ENCODE data around the gene OBSCN. TPM values are rescaled to one million over a fixed set of nuclear protein-coding genes. Genes with fewer than 3 reads are reported as not detected.

OBSCN gene
- total and polyA plus RNA-seq, 2 of the 13 experiments (the other 11 are each of a cell fraction or from before 2014, with no cell fraction given): 0.20 TPM

GRCh38 chr1:228417061-228417460, 209.2 kb downstream of the OBSCN start (continued):
- TF ChIP-seq JARID2 (CRISPR knock-in tag; IDR thresholded peaks at IDR 0.05; ENCODE audit: insufficient replicate concordance): no peak
- no peak for TF ChIP-seq ZNF460 (CRISPR knock-in tag; IDR thresholded peaks at IDR 0.05; ENCODE audit: borderline replicate concordance)

- Histone ChIP-seq H2AFZ (ENCODE audit: low read length) (no peak overlapping the region), H3K27ac (ENCODE audit: extremely low read length, insufficient read depth, low read length) (no peak overlapping the region), H3K36me3 (replicated peaks in 1 of 2; ENCODE audit: control insufficient read depth in 1 of 2, insufficient read depth in 2 of 2, low read length in 2 of 2) (no peaks in the 10 kb centered on the region), H4K20me1 (ENCODE audit: insufficient read depth, low read length) (no peaks in the 10 kb centered on the region), H3K9me3 (ENCODE audit: low read length) (no peaks in the 10 kb centered on the region), H3K79me2 (ENCODE audit: insufficient read depth, low read length) (no peaks in the 10 kb centered on the region), H3K4me2 (ENCODE audit: low read depth, low read length) (no peak overlapping the region), H3K4me3 (replicated peaks in 1 of 3; ENCODE audit: insufficient read depth in 1 of 3, low read depth in 2 of 3, low read length in 3 of 3) (no peak overlapping the region), H3K27me3 (ENCODE audit: control insufficient read depth in 1 of 2, insufficient read depth in 2 of 2, low read length in 2 of 2) (peaks cover 0 to 6% of the 10 kb centered on the region in 2 experiments; a peak in 2 of 5 replicates), H3K9ac (ENCODE audit: insufficient read depth, low read depth, low read length) (no peak overlapping the region), H3K4me1 (ENCODE audit: insufficient read depth, low read length) (peaks cover 14% of the 10 kb centered on the region)
- 69% methylated on average over 5 of the region's 7 CpGs for WGBS (ENCODE audit: low lambda C conversion rate)
- CTCF ChIA-PET (ENCODE audit: low intra/inter-chr PET ratio, low total read pairs): no interaction called here
- ATAC-seq (no peak), FAIRE-seq (no peak), DNase-seq (ENCODE audit: low spot score) (no peak)
- no TSS peak for BruUV-seq (replicated peaks)
- intact Hi-C loops (cut with micrococcal nuclease; ENCODE audit: unreplicated experiment) (no loop called here), in situ Hi-C loops (cut with HindIII; ENCODE audit: extremely low pct_ligation_motif_present, low pct_unique_long_range_greater_than_20kb) (no loop called here)
- TF ChIP-seq ZNF543 (CRISPR knock-in tag; IDR thresholded peaks at IDR 0.05): no peak
- POLR2A ChIA-PET: no interaction called here
These were observed 209.8 kb downstream of the OBSCN start for GRCh38 chr1:228417483-228418203.

- Histone ChIP-seq H4K20me1 (ENCODE audit: insufficient read depth, low read length) (no peaks in the 10 kb centered on the region), H3K79me2 (ENCODE audit: insufficient read depth, low read length) (no peaks in the 10 kb centered on the region), H3K27ac (ENCODE audit: extremely low read length, insufficient read depth, low read length) (no peak overlapping the region), H3K36me3 (replicated peaks in 1 of 2; ENCODE audit: control insufficient read depth in 1 of 2, insufficient read depth in 2 of 2, low read length in 2 of 2) (no peaks in the 10 kb centered on the region), H3K4me3 (replicated peaks in 1 of 3; ENCODE audit: insufficient read depth in 1 of 3, low read depth in 2 of 3, low read length in 3 of 3) (no peak overlapping the region), H3K4me2 (ENCODE audit: low read depth, low read length) (no peak overlapping the region), H3K4me1 (ENCODE audit: insufficient read depth, low read length) (peaks cover 22% of the 10 kb centered on the region), H3K27me3 (ENCODE audit: control insufficient read depth in 1 of 2, insufficient read depth in 2 of 2, low read length in 2 of 2) (peaks cover 0 to 6% of the 10 kb centered on the region in 2 experiments; a peak in 1 of 5 replicates), H3K9ac (ENCODE audit: insufficient read depth, low read depth, low read length) (no peak overlapping the region), H3K9me3 (ENCODE audit: low read length) (no peaks in the 10 kb centered on the region), H2AFZ (ENCODE audit: low read length) (no peak overlapping the region)
- intact Hi-C loops (cut with micrococcal nuclease; ENCODE audit: unreplicated experiment): no loop called here
- 48% methylated on average over 7 of the region's 7 CpGs for WGBS (ENCODE audit: low lambda C conversion rate)
- ChIA-PET CTCF (ENCODE audit: low intra/inter-chr PET ratio, low total read pairs) (no interaction called here), POLR2A (no interaction called here)
- DNase-seq (ENCODE audit: low spot score) (no peak), ATAC-seq (no peak), FAIRE-seq (no peak)
- in situ Hi-C loops (cut with HindIII; ENCODE audit: extremely low pct_ligation_motif_present, low pct_unique_long_range_greater_than_20kb): no loop called here
- BruUV-seq (replicated peaks): no TSS peak
- no peak for TF ChIP-seq ZNF280B (CRISPR knock-in tag; IDR thresholded peaks at IDR 0.05; ENCODE audit: borderline replicate concordance)
- TF ChIP-seq ZBTB49 (CRISPR knock-in tag; IDR thresholded peaks at IDR 0.05; ENCODE audit: borderline replicate concordance): no peak
- no peak for TF ChIP-seq POLR2AphosphoS2 (IDR thresholded peaks at IDR 0.05; ENCODE audit: low read depth, low read length)
- TF ChIP-seq PLRG1 (conservative IDR thresholded peaks at IDR 0.05): no peak
- TF ChIP-seq RAD51 (IDR thresholded peaks at IDR 0.05; ENCODE audit: borderline replicate concordance): no peak
- TF ChIP-seq THRA (CRISPR knock-in tag; IDR thresholded peaks at IDR 0.05; ENCODE audit: borderline replicate concordance): no peak
These were observed 213.4 kb downstream of the OBSCN start for GRCh38 chr1:228420968-228421826.
